Activated CD8-positive, alpha-beta T cell treated with anti-CD3 and anti-CD28 coated beads for 36 hours (primary cell): ENCODE measurements around the gene INPP5A. TPM values are rescaled to one million over a fixed set of nuclear protein-coding genes. Genes with fewer than 3 reads are reported as not detected.

Source experiments
- ATAC-seq: fragments of 200-7000 bp; cut with Tn5 transposase; one replicate; pipeline ENCODE4 v1.10.0; 2021; ENCODE audit warnings: mild to moderate bottlenecking, moderate library complexity
- CTCF ChIA-PET: fragments of 350-600 bp; sonication (Branson Sonifier 250); formaldehyde crosslinking; loops from one replicate; lab custom pipeline; 2021; ENCODE audit warnings: antibody characterized with exemption; lab: Charles Lee
- POLR2A ChIA-PET: fragments of 350-600 bp; sonication (Branson Sonifier 250); formaldehyde crosslinking; loops from one replicate; lab custom pipeline; 2021; ENCODE audit warnings: antibody characterized with exemption; lab: Charles Lee
- DNase-seq: peaks from one replicate; pipeline ENCODE4 v3.0.0-alpha.2; 2020
- H3K27ac Mint-ChIP-seq: one replicate; pipeline ENCODE4 v1.8.0; 2021; ENCODE audit warnings: mild to moderate bottlenecking, mixed read lengths
- H3K27me3 Mint-ChIP-seq: one replicate; pipeline ENCODE4 v1.8.0; 2021; ENCODE audit warnings: mixed read lengths
- H3K36me3 Mint-ChIP-seq: one replicate; pipeline ENCODE4 v1.8.0; 2021; ENCODE audit warnings: low read depth, mixed read lengths
- H3K4me1 Mint-ChIP-seq: one replicate; pipeline ENCODE4 v1.8.0; 2021; ENCODE audit warnings: low read depth, mixed read lengths
- H3K4me3 Mint-ChIP-seq: one replicate; pipeline ENCODE4 v1.8.0; 2021; ENCODE audit warnings: mild to moderate bottlenecking, moderate library complexity, mixed read lengths
- H3K9me3 Mint-ChIP-seq: one replicate; pipeline ENCODE4 v1.8.0; 2021; ENCODE audit warnings: mixed read lengths
- CTCF ChIP-seq: fragments of 200-600 bp; IDR thresholded peaks from one replicate; pipeline ENCODE4 v1.8.0; 2022; ENCODE audit warnings: antibody characterized with exemption, mild to moderate bottlenecking
- intact Hi-C: fragments of 100-400 bp; cut with micrococcal nuclease; formaldehyde crosslinking; loops from one replicate; pipeline ENCODE4 v1.10.0; 2022
- total RNA-seq, 2 experiments: library from RNA; stranded (reverse); gene quantifications; one replicate each; pipeline ENCODE4 v1.2.3, GENCODE V29; 2021

The INPP5A gene
- total RNA-seq, 2 experiments from 2014 or later, result 9.6 to 10.4 TPM

DNA sequence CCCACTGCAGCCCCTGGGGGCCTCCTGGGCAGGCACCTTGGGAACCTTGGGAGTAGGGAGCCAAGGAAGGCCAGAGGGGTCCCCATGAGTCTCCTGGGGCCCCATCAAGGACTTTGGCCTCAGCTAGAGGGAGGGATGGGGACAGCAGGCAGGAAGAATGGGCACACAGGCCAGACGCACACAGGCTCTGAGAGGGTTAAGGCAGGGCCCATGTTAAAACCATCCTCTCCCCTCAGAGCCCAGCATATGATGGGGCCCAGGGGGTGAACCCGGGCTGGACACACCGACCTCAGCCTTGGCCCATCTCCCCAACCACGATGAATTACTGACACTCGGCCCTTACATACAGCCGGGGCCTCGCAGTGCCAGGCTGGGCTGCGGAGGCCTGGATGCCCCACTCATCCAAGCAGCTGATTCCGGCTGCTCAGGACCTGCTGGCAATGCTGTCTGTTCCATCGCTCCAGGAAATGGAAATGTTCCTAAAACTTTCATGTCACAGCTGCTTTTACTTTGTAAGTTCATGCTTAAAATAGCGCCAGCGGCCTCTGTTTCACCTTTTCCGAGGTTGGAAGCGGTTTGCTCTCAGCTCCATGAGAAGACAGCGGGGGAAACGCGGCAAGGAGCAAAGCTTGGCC, 17.3 kb upstream of the INPP5A start:
- no peak for DNase-seq
- CTCF ChIA-PET, result no interaction called here
- Mint-ChIP-seq H3K4me3 (no peak overlapping the region), H3K27me3 (no peaks in the 10 kb centered on the region), H3K9me3 (no peaks in the 10 kb centered on the region), H3K27ac (no peak overlapping the region), H3K36me3 (no peaks in the 10 kb centered on the region), H3K4me1 (no peaks in the 10 kb centered on the region)
- no peak for TF ChIP-seq CTCF
- no peak for ATAC-seq
- POLR2A ChIA-PET, result no interaction called here
- intact Hi-C loops, result no loop called here

DNA sequence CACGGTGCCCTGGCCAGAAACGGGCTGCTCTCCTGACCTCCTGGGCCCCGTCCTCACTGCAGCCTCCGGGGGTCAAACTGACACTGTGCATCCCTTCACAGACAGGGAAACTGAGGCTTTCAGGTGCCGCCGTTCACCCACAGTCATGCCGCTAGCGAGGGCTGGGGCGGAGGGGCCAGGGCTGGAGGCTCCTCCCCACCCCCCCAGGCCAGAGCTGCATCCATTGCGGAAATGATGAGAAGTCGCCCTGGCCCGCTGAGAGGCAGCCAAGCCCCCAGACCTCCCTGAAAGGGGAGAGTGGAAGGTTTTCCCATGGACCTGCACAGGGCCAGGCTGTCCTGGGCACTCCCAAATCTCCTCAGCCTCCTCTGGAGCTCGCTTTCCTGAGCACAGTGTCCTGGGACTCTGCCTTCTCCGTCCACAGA, 16.5 kb upstream of the INPP5A start:
- no peak for DNase-seq
- intact Hi-C loops, result no loop called here
- Mint-ChIP-seq H3K9me3 (no peaks in the 10 kb centered on the region), H3K27me3 (peaks cover 2% of the 10 kb centered on the region), H3K27ac (no peak overlapping the region), H3K36me3 (no peaks in the 10 kb centered on the region), H3K4me3 (no peak overlapping the region), H3K4me1 (no peaks in the 10 kb centered on the region)
- TF ChIP-seq CTCF, result no peak
- ChIA-PET CTCF (interaction anchor here (0.9 kb wide), 1 partner anchor 62 kb away, joined by 4 read pairs; no protein-coding TSS in a partner anchor), POLR2A (interaction anchor here (0.6 kb wide), 1 partner anchor 42 kb away, joined by 3 read pairs; no protein-coding TSS in a partner anchor)
- no peak for ATAC-seq

DNA sequence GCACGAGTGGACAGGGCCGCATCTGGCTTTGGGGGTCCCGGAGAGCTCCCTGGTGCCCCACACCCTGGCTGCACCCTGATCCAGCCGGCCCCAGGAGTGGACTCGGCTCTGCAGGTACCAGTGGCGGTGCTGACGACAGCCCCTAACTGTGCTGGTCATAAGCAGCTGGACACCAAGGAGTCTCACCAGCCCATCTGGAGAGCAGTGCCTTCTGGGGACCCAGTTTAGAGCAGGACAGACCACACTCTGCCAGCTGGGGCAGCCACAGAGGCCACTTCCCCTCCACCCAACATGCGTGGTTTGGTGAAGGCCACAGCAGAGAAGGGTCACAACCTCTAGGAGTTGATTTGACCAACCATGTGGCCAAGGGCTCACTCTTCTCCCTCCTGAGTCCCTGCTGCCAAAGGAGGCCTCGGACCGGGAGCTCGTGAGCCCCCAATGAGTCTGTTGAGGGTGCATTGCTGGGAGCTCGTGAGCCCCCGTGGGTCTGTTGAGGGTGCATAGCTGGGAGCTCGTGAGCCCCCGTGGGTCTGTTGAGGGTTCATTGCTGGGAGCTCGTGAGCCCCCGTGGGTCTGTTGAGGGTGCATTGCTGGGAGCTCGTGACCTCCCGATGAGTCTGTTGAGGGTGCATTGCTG, 16.0 kb upstream of the INPP5A start:
- TF ChIP-seq CTCF, result no peak
- ChIA-PET CTCF (interaction anchor here (0.9 kb wide), 1 partner anchor 62 kb away, joined by 4 read pairs; no protein-coding TSS in a partner anchor), POLR2A (interaction anchor here (0.6 kb wide), 1 partner anchor 42 kb away, joined by 3 read pairs; no protein-coding TSS in a partner anchor)
- no peak overlapping the region for H3K4me3 Mint-ChIP-seq
- DNase-seq, result no peak
- no peaks in the 10 kb centered on the region for H3K9me3 Mint-ChIP-seq
- no peaks in the 10 kb centered on the region for H3K36me3 Mint-ChIP-seq
- no peak overlapping the region for H3K27ac Mint-ChIP-seq
- ATAC-seq, result no peak
- intact Hi-C loops, result no loop called here
- H3K27me3 Mint-ChIP-seq, result peaks cover 2% of the 10 kb centered on the region
- H3K4me1 Mint-ChIP-seq, result no peaks in the 10 kb centered on the region

DNA sequence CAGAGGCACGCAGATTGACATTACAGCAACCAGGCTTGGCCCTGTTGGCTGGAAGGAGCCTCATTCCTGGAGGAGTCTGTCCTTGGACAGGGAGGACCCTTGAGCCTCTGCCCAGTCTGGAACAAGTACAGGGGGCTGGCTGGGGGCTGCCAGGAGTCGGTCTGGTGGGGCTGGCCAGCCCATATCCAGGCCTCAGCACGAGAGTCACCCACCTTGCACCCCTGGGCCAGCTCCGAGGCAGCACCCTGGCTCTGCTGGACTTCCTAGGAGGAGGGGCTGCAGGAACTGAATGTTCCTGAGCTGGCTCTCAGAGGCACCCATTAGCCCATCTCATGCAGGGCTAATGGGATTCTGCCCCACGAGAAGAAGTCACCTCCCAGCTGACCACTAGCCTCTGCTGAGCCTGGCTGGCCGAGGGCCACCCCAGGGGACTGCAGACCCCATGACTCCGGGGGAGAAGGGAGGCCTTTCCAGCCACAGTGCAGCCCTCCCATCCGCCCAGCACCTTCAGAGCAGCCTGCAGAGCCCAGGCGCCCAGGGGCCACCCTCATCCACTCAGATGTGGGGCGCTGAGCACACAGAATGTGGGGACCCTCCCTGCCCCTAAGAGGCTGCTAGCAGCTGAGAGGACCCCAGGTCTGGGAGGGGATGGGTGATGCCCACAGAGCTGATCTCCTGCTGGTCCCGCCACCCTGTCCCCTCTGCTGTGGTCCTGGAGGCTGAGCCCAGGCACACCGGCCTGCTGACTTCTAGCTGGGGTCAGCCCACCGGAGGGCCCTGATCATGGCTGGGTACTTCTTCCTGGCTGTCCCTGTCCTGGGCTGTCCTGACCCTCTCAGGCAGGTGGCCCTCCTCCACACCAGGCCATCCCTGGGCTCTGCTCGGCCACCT, 14.8 kb upstream of the INPP5A start:
- CTCF ChIA-PET, result no interaction called here
- POLR2A ChIA-PET, result no interaction called here
- ATAC-seq, result no peak
- Mint-ChIP-seq H3K27ac (no peak overlapping the region), H3K36me3 (no peaks in the 10 kb centered on the region), H3K27me3 (peaks cover 2% of the 10 kb centered on the region), H3K4me1 (no peaks in the 10 kb centered on the region), H3K9me3 (no peaks in the 10 kb centered on the region), H3K4me3 (no peak overlapping the region)
- DNase-seq, result no peak
- no peak for TF ChIP-seq CTCF
- intact Hi-C loops, result no loop called here
